ENCODE measurements around the gene TMEM87B.

GRCh38 chr2:112087346-112088020 is 32.4 kb downstream of the TMEM87B start:
- TF ChIP-seq CTCF (IDR thresholded peaks at IDR 0.05; ENCODE audit: low read length) (no peak), EZH2 (IDR thresholded peaks at IDR 0.05; ENCODE audit: borderline replicate concordance, low read length) (no peak)
